ENCODE measurements around the gene ERC1. TPM values are rescaled to one million over a fixed set of nuclear protein-coding genes. Genes with fewer than 3 reads are reported as not detected.
"Not testable (repeated sequence)": the region's sequence is repeated elsewhere in the genome, so short reads cannot be mapped to it uniquely, and the experiment has no call there.

Gene ERC1
- total RNA-seq, 1 donor from 2014 or later: 82.2 TPM

- TF ChIP-seq, protein P1, sequence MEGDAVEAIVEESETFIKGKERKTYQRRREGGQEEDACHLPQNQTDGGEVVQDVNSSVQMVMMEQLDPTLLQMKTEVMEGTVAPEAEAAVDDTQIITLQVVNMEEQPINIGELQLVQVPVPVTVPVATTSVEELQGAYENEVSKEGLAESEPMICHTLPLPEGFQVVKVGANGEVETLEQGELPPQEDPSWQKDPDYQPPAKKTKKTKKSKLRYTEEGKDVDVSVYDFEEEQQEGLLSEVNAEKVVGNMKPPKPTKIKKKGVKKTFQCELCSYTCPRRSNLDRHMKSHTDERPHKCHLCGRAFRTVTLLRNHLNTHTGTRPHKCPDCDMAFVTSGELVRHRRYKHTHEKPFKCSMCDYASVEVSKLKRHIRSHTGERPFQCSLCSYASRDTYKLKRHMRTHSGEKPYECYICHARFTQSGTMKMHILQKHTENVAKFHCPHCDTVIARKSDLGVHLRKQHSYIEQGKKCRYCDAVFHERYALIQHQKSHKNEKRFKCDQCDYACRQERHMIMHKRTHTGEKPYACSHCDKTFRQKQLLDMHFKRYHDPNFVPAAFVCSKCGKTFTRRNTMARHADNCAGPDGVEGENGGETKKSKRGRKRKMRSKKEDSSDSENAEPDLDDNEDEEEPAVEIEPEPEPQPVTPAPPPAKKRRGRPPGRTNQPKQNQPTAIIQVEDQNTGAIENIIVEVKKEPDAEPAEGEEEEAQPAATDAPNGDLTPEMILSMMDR (IDR thresholded peaks at IDR 0.05; ENCODE audit: partially characterized antibody, unreplicated experiment): no peak
- Mint-ChIP-seq H3K27ac (ENCODE audit: unreplicated experiment) (no peak overlapping the region), H3K4me3 (ENCODE audit: unreplicated experiment) (no peak overlapping the region), H3K9me3 (ENCODE audit: unreplicated experiment) (peaks cover 1% of the 10 kb centered on the region), H3K27me3 (ENCODE audit: unreplicated experiment) (no peaks in the 10 kb centered on the region), H3K4me1 (ENCODE audit: low read depth, unreplicated experiment) (peaks cover 5% of the 10 kb centered on the region), H3K36me3 (ENCODE audit: unreplicated experiment) (no peaks in the 10 kb centered on the region)
- DNase-seq: no peak
Measured at GRCh38 chr12:1314523-1314922, 323.5 kb downstream of the ERC1 start.

GRCh38 chr12:1316991-1317390, 326.0 kb downstream of the ERC1 start:
- not testable (repeated sequence) for H3K4me1 Mint-ChIP-seq (ENCODE audit: low read depth, unreplicated experiment); H3K36me3 Mint-ChIP-seq (ENCODE audit: unreplicated experiment); H3K9me3 Mint-ChIP-seq (ENCODE audit: unreplicated experiment); H3K27me3 Mint-ChIP-seq (ENCODE audit: unreplicated experiment); H3K27ac Mint-ChIP-seq (ENCODE audit: unreplicated experiment); DNase-seq; H3K4me3 Mint-ChIP-seq (ENCODE audit: unreplicated experiment)

GRCh38 chr12:1318327-1319031, 327.5 kb downstream of the ERC1 start:
- no peak overlapping the region for H3K4me3 Mint-ChIP-seq (ENCODE audit: unreplicated experiment)

DNA sequence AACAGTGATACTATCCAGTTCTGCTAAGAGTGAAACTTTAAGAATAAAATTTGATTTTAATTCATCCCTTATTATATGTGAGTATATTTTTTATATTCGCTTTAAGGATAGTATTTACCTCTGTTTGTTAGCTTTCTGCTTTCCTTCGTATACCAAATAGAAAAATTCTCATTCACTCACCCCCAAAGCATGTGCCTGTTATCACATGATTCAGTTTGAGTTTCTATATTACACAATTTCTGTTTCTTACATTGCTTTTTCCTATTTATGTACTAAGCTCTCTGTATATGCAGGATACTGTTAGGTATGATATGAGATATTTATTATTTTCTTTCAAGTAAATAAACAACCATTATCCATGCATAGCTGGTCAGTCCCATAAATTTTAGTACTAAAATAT, 328.2 kb downstream of the ERC1 start:
- no peak for DNase-seq
- H3K9me3 Mint-ChIP-seq (ENCODE audit: unreplicated experiment): peaks cover 1% of the 10 kb centered on the region
- no peaks in the 10 kb centered on the region for H3K27me3 Mint-ChIP-seq (ENCODE audit: unreplicated experiment)
- H3K27ac Mint-ChIP-seq (ENCODE audit: unreplicated experiment): no peak overlapping the region
- H3K4me1 Mint-ChIP-seq (ENCODE audit: low read depth, unreplicated experiment): no peaks in the 10 kb centered on the region
- H3K4me3 Mint-ChIP-seq (ENCODE audit: unreplicated experiment): no peak overlapping the region
- TF ChIP-seq, protein P1 (IDR thresholded peaks at IDR 0.05; ENCODE audit: partially characterized antibody, unreplicated experiment): no peak
- no peaks in the 10 kb centered on the region for H3K36me3 Mint-ChIP-seq (ENCODE audit: unreplicated experiment)

More at GRCh38 chr12:1318327-1319031, 327.5 kb downstream of the ERC1 start:
- no peak overlapping the region for H3K27ac Mint-ChIP-seq (ENCODE audit: unreplicated experiment)
- no peaks in the 10 kb centered on the region for H3K27me3 Mint-ChIP-seq (ENCODE audit: unreplicated experiment)
- H3K9me3 Mint-ChIP-seq (ENCODE audit: unreplicated experiment): peaks cover 1% of the 10 kb centered on the region
- TF ChIP-seq, protein P1 (IDR thresholded peaks at IDR 0.05; ENCODE audit: partially characterized antibody, unreplicated experiment): no peak
- no peak for DNase-seq
- no peaks in the 10 kb centered on the region for H3K4me1 Mint-ChIP-seq (ENCODE audit: low read depth, unreplicated experiment)
- no peaks in the 10 kb centered on the region for H3K36me3 Mint-ChIP-seq (ENCODE audit: unreplicated experiment)

GRCh38 chr12:1320021-1320420, 329.0 kb downstream of the ERC1 start:
- peaks cover 1% of the 10 kb centered on the region for H3K9me3 Mint-ChIP-seq (ENCODE audit: unreplicated experiment)
- no peak overlapping the region for H3K27ac Mint-ChIP-seq (ENCODE audit: unreplicated experiment)
- no peaks in the 10 kb centered on the region for H3K27me3 Mint-ChIP-seq (ENCODE audit: unreplicated experiment)
- TF ChIP-seq, protein P1 (IDR thresholded peaks at IDR 0.05; ENCODE audit: partially characterized antibody, unreplicated experiment): no peak
- H3K4me1 Mint-ChIP-seq (ENCODE audit: low read depth, unreplicated experiment): no peaks in the 10 kb centered on the region
- no peaks in the 10 kb centered on the region for H3K36me3 Mint-ChIP-seq (ENCODE audit: unreplicated experiment)
- no peak for DNase-seq
- no peak overlapping the region for H3K4me3 Mint-ChIP-seq (ENCODE audit: unreplicated experiment)

All from glutamatergic neuron (in vitro differentiated cells).